ENCODE measurements around the gene NAT16. TPM values are rescaled to one million over a fixed set of nuclear protein-coding genes. Genes with fewer than 3 reads are reported as not detected.

Gene NAT16
- total and polyA plus RNA-seq, 2 of the 13 experiments (the other 11 are each of a cell fraction or from before 2014, with no cell fraction given) = 0.04 TPM; not detected in 1

DNA sequence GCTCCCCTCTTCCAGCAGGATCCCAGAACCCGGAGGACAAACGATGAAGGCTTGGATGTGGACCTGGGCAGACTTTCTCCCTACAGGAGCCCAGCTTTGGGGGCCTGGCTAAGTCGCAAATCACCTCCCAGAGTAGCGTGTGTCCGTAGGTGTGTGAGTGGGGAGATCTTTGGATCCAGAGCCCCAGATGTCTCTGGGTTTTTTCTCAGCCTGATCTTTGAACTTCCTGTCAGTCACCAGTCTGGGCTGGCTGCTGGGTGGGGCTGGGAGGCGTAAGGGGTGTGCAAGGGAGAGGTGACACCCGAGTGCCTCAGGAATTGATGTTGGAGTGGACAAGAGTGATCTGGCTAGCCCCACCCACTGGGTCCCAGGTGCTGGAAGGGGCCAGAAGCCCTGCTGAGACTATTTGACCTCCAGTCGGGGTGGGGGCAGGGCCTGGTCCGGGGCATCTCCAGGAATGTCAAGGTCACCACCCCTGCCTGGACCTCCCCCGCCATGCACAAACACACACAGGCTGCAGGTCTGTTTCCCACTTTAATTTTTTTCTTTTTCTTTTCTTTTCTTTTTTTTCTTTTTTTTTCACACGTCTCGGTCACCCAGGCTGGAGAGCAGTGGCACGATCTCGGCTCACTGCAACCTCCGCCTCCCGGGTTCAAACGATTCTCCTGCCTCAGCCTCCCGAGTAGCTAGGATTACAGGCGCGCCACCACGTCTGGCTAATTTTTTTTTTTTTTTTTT, 20.9 kb upstream of the NAT16 start, which contains the start of gene MOGAT3 (continued):
- no peak for TF ChIP-seq ZNF552 (CRISPR knock-in tag; IDR thresholded peaks at IDR 0.05; ENCODE audit: borderline replicate concordance)
- no peak for TF ChIP-seq ZNF260 (CRISPR knock-in tag; IDR thresholded peaks at IDR 0.05; ENCODE audit: borderline replicate concordance, low read depth)
- peak; percentile 31; the same call in 1 of the 2 replicates for TF ChIP-seq TSC22D2 (CRISPR knock-in tag; IDR thresholded peaks at IDR 0.05; ENCODE audit: borderline replicate concordance)
- TF ChIP-seq ZNF891 (CRISPR knock-in tag; IDR thresholded peaks at IDR 0.05) = no peak
- TF ChIP-seq KDM4B (CRISPR knock-in tag; IDR thresholded peaks at IDR 0.05) = no peak; the same call in 1 of the 2 replicates
- TF ChIP-seq ZNF678 (CRISPR knock-in tag; IDR thresholded peaks at IDR 0.05) = 0 out of 2 replicates have a peak, but pooled peaks have one; percentile 34
- peak; percentile 82; the same call in 1 of the 2 replicates for TF ChIP-seq NAIF1 (CRISPR knock-in tag; IDR thresholded peaks at IDR 0.05; ENCODE audit: borderline replicate concordance)
- no peak for TF ChIP-seq ZNF101 (CRISPR knock-in tag; IDR thresholded peaks at IDR 0.05; ENCODE audit: borderline replicate concordance, low read depth)
- TF ChIP-seq ZFP82 (CRISPR knock-in tag; IDR thresholded peaks at IDR 0.05; ENCODE audit: borderline replicate concordance) = peak; percentile 24; the same call in 1 of the 2 replicates
- TF ChIP-seq ZNF713 (CRISPR knock-in tag; IDR thresholded peaks at IDR 0.05) = no peak
- TF ChIP-seq, protein P1, sequence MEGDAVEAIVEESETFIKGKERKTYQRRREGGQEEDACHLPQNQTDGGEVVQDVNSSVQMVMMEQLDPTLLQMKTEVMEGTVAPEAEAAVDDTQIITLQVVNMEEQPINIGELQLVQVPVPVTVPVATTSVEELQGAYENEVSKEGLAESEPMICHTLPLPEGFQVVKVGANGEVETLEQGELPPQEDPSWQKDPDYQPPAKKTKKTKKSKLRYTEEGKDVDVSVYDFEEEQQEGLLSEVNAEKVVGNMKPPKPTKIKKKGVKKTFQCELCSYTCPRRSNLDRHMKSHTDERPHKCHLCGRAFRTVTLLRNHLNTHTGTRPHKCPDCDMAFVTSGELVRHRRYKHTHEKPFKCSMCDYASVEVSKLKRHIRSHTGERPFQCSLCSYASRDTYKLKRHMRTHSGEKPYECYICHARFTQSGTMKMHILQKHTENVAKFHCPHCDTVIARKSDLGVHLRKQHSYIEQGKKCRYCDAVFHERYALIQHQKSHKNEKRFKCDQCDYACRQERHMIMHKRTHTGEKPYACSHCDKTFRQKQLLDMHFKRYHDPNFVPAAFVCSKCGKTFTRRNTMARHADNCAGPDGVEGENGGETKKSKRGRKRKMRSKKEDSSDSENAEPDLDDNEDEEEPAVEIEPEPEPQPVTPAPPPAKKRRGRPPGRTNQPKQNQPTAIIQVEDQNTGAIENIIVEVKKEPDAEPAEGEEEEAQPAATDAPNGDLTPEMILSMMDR (CRISPR knock-in tag; IDR thresholded peaks at IDR 0.05) = no peak
- 0 out of 2 replicates have a peak, but pooled peaks have one; percentile 40 for TF ChIP-seq SOX13 (IDR thresholded peaks at IDR 0.05)
- peak in 1 of 2 experiments; percentile 63; a peak in 2 of 4 replicates for TF ChIP-seq SOX13 (CRISPR knock-in tag; conservative IDR thresholded peaks at IDR 0.05 in 1 of 2, IDR thresholded peaks at IDR 0.05 in 1 of 2)
- peak; percentile 60; the same call in 1 of the 2 replicates for TF ChIP-seq MYC (CRISPR knock-in tag; IDR thresholded peaks at IDR 0.05; ENCODE audit: borderline replicate concordance)
- TF ChIP-seq, protein P2, sequence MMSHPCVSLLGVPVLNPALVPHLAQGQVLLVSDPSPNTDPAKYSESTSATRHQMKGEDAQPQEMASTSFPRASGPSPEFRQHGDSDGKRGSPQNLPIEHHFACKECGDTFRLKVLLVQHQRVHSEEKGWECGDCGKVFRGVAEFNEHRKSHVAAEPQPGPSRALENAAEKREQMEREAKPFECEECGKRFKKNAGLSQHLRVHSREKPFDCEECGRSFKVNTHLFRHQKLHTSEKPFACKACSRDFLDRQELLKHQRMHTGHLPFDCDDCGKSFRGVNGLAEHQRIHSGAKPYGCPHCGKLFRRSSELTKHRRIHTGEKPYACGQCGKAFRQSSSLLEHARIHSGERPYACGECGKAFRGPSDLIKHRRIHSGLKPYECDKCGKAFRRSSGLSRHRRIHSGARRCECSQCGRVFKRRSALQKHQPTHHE (CRISPR knock-in tag; IDR thresholded peaks at IDR 0.05; ENCODE audit: borderline replicate concordance) = no peak
- TF ChIP-seq KMT2A (CRISPR knock-in tag; IDR thresholded peaks at IDR 0.05) = peak; percentile 43; the same call in 1 of the 2 replicates
- no peak for TF ChIP-seq CENPX (CRISPR knock-in tag; IDR thresholded peaks at IDR 0.05)
- peak; percentile 67; the same call in 1 of the 2 replicates for TF ChIP-seq HIVEP1 (CRISPR knock-in tag; IDR thresholded peaks at IDR 0.05)
- TF ChIP-seq ZFP1 (CRISPR knock-in tag; IDR thresholded peaks at IDR 0.05) = no peak; the same call in 1 of the 2 replicates
- TF ChIP-seq MTF1 (CRISPR knock-in tag; IDR thresholded peaks at IDR 0.05) = no peak
- TF ChIP-seq CHD2 (IDR thresholded peaks at IDR 0.05; ENCODE audit: low read depth, low read length) = peak; percentile 53
- TF ChIP-seq DNMT3B (CRISPR knock-in tag; conservative IDR thresholded peaks at IDR 0.05) = no peak
- TF ChIP-seq TOPORS (CRISPR knock-in tag; IDR thresholded peaks at IDR 0.05) = no peak
- peak; percentile 95 for TF ChIP-seq MEIS2 (CRISPR knock-in tag; IDR thresholded peaks at IDR 0.05)
- peak; percentile 91 to 95 for TF ChIP-seq POLR2A (IDR thresholded peaks at IDR 0.05; ENCODE audit: insufficient read depth in 1 of 2, low read depth in 2 of 2, low read length in 2 of 2)
- TF ChIP-seq ZNF563 (CRISPR knock-in tag; IDR thresholded peaks at IDR 0.05) = no peak; the same call in 1 of the 2 replicates
- TF ChIP-seq, protein P3, sequence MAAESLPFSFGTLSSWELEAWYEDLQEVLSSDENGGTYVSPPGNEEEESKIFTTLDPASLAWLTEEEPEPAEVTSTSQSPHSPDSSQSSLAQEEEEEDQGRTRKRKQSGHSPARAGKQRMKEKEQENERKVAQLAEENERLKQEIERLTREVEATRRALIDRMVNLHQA (CRISPR knock-in tag; IDR thresholded peaks at IDR 0.05) = no peak
- peak; percentile 38; the same call in 1 of the 2 replicates for TF ChIP-seq ZMYM2 (CRISPR knock-in tag; IDR thresholded peaks at IDR 0.05)
- TF ChIP-seq NFKB2 (CRISPR knock-in tag; IDR thresholded peaks at IDR 0.05; ENCODE audit: borderline replicate concordance) = peak; percentile 37; the same call in 1 of the 2 replicates
